ENCODE results near the gene TNIK. TPM values are rescaled to one million over a fixed set of nuclear protein-coding genes. Genes with fewer than 3 reads are reported as not detected.

The TNIK gene
- total and polyA plus RNA-seq, 2 donors = 6.5 to 9.0 TPM

DNA sequence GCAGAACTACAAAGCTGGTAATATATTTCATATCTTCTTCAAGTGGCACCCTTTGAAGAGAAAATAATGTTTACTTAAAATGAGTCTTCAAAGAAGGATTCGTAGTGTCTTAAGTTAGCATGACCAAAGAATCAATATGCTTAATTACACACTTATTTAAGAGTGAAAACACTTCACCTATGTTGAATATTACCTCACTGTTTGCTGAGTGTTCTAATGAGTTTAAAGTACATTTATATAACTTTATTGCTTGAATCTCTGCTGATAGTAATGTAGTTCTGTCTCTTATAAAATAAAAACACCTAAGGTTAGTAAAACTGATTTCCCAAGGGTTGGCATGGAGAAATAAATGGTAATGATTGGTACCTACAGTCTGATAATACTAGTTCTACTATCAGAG is 290.3 kb downstream of the TNIK start:
- Histone ChIP-seq H3K27ac (ENCODE audit: low read depth in 1 of 2, low read length in 1 of 2) (no peak overlapping the region), H3K4me1 (ENCODE audit: control insufficient read depth in 2 of 2, insufficient read depth in 2 of 2, low read length in 2 of 2) (no peaks in the 10 kb centered on the region), H3K27me3 (ENCODE audit: control insufficient read depth in 2 of 2, insufficient read depth in 1 of 2, low read length in 1 of 2) (no peaks in the 10 kb centered on the region), H3K36me3 (ENCODE audit: control insufficient read depth in 2 of 2, insufficient read depth in 2 of 2, low read length in 1 of 2) (no peaks in the 10 kb centered on the region), H3K9me3 (ENCODE audit: control insufficient read depth in 2 of 2, insufficient read depth in 1 of 2, low read length in 1 of 2) (no peaks in the 10 kb centered on the region), H3K4me3 (ENCODE audit: low read length in 2 of 2) (no peak overlapping the region)
- no peak for DNase-seq (ENCODE audit: low read depth in 6 of 9, low spot score in 9 of 9)
- 96% methylated on average over 1 of the region's 1 CpG for WGBS

DNA sequence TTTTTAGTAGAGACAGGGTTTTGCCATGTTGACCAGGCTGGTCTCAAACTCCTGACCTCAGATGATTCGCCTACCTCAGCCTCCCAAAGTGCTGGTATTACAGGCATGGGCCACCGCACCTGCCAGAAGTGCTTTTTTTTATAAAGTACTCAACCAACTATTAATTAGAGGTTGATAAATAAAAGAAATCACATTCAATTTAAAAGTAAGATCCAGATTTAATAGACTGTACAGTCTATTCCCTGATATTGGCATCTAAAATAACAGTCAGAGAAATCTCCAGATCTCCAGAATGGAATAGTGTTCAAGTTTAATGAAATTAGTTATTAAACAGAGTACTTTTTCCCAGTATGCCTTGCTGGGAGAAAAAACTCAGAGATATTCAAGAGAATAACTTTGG is 290.8 kb downstream of the TNIK start:
- DNase-seq (ENCODE audit: low read depth in 6 of 9, low spot score in 9 of 9) = no peak
- Histone ChIP-seq H3K9me3 (ENCODE audit: control insufficient read depth in 2 of 2, insufficient read depth in 1 of 2, low read length in 1 of 2) (no peaks in the 10 kb centered on the region), H3K36me3 (ENCODE audit: control insufficient read depth in 2 of 2, insufficient read depth in 2 of 2, low read length in 1 of 2) (no peaks in the 10 kb centered on the region), H3K4me1 (ENCODE audit: control insufficient read depth in 2 of 2, insufficient read depth in 2 of 2, low read length in 2 of 2) (no peaks in the 10 kb centered on the region), H3K27me3 (ENCODE audit: control insufficient read depth in 2 of 2, insufficient read depth in 1 of 2, low read length in 1 of 2) (no peaks in the 10 kb centered on the region), H3K27ac (ENCODE audit: low read depth in 1 of 2, low read length in 1 of 2) (no peak overlapping the region), H3K4me3 (ENCODE audit: low read length in 2 of 2) (no peak overlapping the region)
- WGBS = 80% methylated on average over 2 of the region's 2 CpGs

- no peak for DNase-seq (ENCODE audit: low read depth in 6 of 9, low spot score in 9 of 9)
- Histone ChIP-seq H3K27me3 (ENCODE audit: control insufficient read depth in 2 of 2, insufficient read depth in 1 of 2, low read length in 1 of 2) (no peaks in the 10 kb centered on the region), H3K4me1 (ENCODE audit: control insufficient read depth in 2 of 2, insufficient read depth in 2 of 2, low read length in 2 of 2) (no peaks in the 10 kb centered on the region), H3K36me3 (ENCODE audit: control insufficient read depth in 2 of 2, insufficient read depth in 2 of 2, low read length in 1 of 2) (no peaks in the 10 kb centered on the region), H3K4me3 (ENCODE audit: low read length in 2 of 2) (no peak overlapping the region), H3K9me3 (ENCODE audit: control insufficient read depth in 2 of 2, insufficient read depth in 1 of 2, low read length in 1 of 2) (no peaks in the 10 kb centered on the region), H3K27ac (ENCODE audit: low read depth in 1 of 2, low read length in 1 of 2) (no peak overlapping the region)
- 94% methylated on average over 4 of the region's 4 CpGs for WGBS
Measured at GRCh38 chr3:171168551-171168950, 291.7 kb downstream of the TNIK start.

- Histone ChIP-seq H3K9me3 (ENCODE audit: control insufficient read depth in 2 of 2, insufficient read depth in 1 of 2, low read length in 1 of 2) (no peaks in the 10 kb centered on the region), H3K4me3 (ENCODE audit: low read length in 2 of 2) (no peak overlapping the region), H3K4me1 (ENCODE audit: control insufficient read depth in 2 of 2, insufficient read depth in 2 of 2, low read length in 2 of 2) (no peaks in the 10 kb centered on the region), H3K27me3 (ENCODE audit: control insufficient read depth in 2 of 2, insufficient read depth in 1 of 2, low read length in 1 of 2) (no peaks in the 10 kb centered on the region), H3K27ac (ENCODE audit: low read depth in 1 of 2, low read length in 1 of 2) (no peak overlapping the region), H3K36me3 (ENCODE audit: control insufficient read depth in 2 of 2, insufficient read depth in 2 of 2, low read length in 1 of 2) (no peaks in the 10 kb centered on the region)
- WGBS = 96% methylated on average over 5 of the region's 5 CpGs
- DNase-seq (ENCODE audit: low read depth in 6 of 9, low spot score in 9 of 9) = no peak
Measured at GRCh38 chr3:171168086-171168485, 292.1 kb downstream of the TNIK start.

DNA sequence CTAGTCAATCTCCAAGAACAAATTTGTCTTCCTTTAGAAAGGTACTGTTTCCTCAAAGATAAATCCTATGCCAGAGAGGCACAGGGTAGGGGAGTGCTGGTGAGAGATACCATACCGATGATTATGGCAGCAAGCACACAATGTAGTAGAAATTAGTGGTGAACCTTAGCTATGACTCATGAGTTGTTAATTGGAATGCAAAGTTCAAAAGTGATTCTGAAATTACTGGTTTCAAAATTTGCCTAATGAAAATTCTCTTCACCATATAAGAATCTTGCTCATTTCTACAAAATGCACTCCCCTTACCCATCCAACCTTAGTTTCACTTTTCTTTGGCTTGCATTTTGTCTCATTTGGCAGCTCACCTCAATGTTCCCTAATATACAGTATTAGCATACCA is 294.2 kb downstream of the TNIK start:
- 97% methylated on average over 1 of the region's 1 CpG for WGBS

GRCh38 chr3:171165499-171165921 is 294.7 kb downstream of the TNIK start:
- no peaks in the 10 kb centered on the region for H3K9me3 ChIP-seq (ENCODE audit: control insufficient read depth in 2 of 2, insufficient read depth in 1 of 2, low read length in 1 of 2)
- H3K27me3 ChIP-seq (ENCODE audit: control insufficient read depth in 2 of 2, insufficient read depth in 1 of 2, low read length in 1 of 2) = no peaks in the 10 kb centered on the region
- 95% methylated on average over 3 of the region's 3 CpGs for WGBS
- H3K36me3 ChIP-seq (ENCODE audit: control insufficient read depth in 2 of 2, insufficient read depth in 2 of 2, low read length in 1 of 2) = no peaks in the 10 kb centered on the region
- no peaks in the 10 kb centered on the region for H3K4me1 ChIP-seq (ENCODE audit: control insufficient read depth in 2 of 2, insufficient read depth in 2 of 2, low read length in 2 of 2)
- no peak for DNase-seq (ENCODE audit: low read depth in 6 of 9, low spot score in 9 of 9)
- H3K27ac ChIP-seq (ENCODE audit: low read depth in 1 of 2, low read length in 1 of 2) = no peak overlapping the region
- H3K4me3 ChIP-seq (ENCODE audit: low read length in 2 of 2) = no peak overlapping the region

More for the DNA sequence above, 294.2 kb downstream of the TNIK start:
- Histone ChIP-seq H3K4me3 (ENCODE audit: low read length in 2 of 2) (no peak overlapping the region), H3K9me3 (ENCODE audit: control insufficient read depth in 2 of 2, insufficient read depth in 1 of 2, low read length in 1 of 2) (no peaks in the 10 kb centered on the region), H3K4me1 (ENCODE audit: control insufficient read depth in 2 of 2, insufficient read depth in 2 of 2, low read length in 2 of 2) (no peaks in the 10 kb centered on the region), H3K27me3 (ENCODE audit: control insufficient read depth in 2 of 2, insufficient read depth in 1 of 2, low read length in 1 of 2) (no peaks in the 10 kb centered on the region), H3K27ac (ENCODE audit: low read depth in 1 of 2, low read length in 1 of 2) (no peak overlapping the region), H3K36me3 (ENCODE audit: control insufficient read depth in 2 of 2, insufficient read depth in 2 of 2, low read length in 1 of 2) (no peaks in the 10 kb centered on the region)
- no peak for DNase-seq (ENCODE audit: low read depth in 6 of 9, low spot score in 9 of 9)

- no peak for DNase-seq (ENCODE audit: low read depth in 6 of 9, low spot score in 9 of 9)
- H3K27ac ChIP-seq (ENCODE audit: low read depth in 1 of 2, low read length in 1 of 2) = no peak overlapping the region
- no peaks in the 10 kb centered on the region for H3K27me3 ChIP-seq (ENCODE audit: control insufficient read depth in 2 of 2, insufficient read depth in 1 of 2, low read length in 1 of 2)
- H3K36me3 ChIP-seq (ENCODE audit: control insufficient read depth in 2 of 2, insufficient read depth in 2 of 2, low read length in 1 of 2) = no peaks in the 10 kb centered on the region
- H3K4me1 ChIP-seq (ENCODE audit: control insufficient read depth in 2 of 2, insufficient read depth in 2 of 2, low read length in 2 of 2) = no peaks in the 10 kb centered on the region
- no peak overlapping the region for H3K4me3 ChIP-seq (ENCODE audit: low read length in 2 of 2)
- H3K9me3 ChIP-seq (ENCODE audit: control insufficient read depth in 2 of 2, insufficient read depth in 1 of 2, low read length in 1 of 2) = no peaks in the 10 kb centered on the region
Measured at GRCh38 chr3:171164067-171164465, 296.1 kb downstream of the TNIK start.

DNA sequence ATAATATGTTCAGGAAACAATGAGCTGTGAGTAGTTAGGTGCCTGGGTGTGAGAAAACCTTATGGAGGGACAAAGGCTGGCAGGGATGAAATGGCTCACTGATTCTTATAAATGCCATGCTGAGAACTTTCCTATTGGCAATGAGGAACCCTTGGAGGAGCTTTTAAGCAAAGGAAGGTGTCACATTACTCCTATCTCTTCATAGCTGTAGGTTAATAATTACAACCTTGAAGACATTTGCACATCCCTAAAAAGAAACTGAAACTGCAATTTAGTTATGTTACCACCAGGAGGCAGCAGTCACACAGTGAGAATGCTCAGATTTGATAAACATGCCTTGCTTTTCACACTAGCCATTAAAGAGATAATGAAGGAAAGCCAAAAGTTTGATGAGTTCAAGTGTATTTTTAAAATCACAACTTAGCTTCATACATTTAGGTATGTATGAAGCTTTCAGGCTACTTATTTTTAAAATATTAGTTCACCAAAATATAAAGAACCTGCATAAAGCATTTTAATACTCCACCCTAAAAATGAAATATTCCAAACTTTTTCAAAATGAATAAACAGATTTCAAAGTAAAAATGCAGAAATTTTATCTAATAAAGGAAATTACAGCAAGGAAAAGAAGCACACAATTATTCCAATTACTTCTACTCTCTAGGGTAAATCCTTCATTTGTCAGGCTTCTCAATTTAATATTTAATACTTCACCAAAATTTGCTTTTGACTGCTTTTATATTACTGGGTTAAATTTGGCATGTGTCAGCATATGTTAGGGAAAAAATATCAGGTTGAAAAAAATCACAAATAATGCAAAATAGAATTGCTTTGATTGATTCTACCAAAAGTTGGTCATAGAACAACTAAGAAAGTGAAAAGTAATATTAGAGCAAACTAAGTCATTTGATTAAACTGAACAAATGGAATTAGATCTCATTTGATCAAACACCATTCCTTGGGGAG is 296.8 kb downstream of the TNIK start:
- H3K4me3 ChIP-seq (ENCODE audit: low read length in 2 of 2) = no peak overlapping the region
- no peaks in the 10 kb centered on the region for H3K9me3 ChIP-seq (ENCODE audit: control insufficient read depth in 2 of 2, insufficient read depth in 1 of 2, low read length in 1 of 2)
- DNase-seq (ENCODE audit: low read depth in 6 of 9, low spot score in 9 of 9) = peak in 3 of 9 donors; percentile 7 to 21 (median 9)
- no peaks in the 10 kb centered on the region for H3K36me3 ChIP-seq (ENCODE audit: control insufficient read depth in 2 of 2, insufficient read depth in 2 of 2, low read length in 1 of 2)
- H3K27ac ChIP-seq (ENCODE audit: low read depth in 1 of 2, low read length in 1 of 2) = no peak overlapping the region
- H3K4me1 ChIP-seq (ENCODE audit: control insufficient read depth in 2 of 2, insufficient read depth in 2 of 2, low read length in 2 of 2) = no peaks in the 10 kb centered on the region
- H3K27me3 ChIP-seq (ENCODE audit: control insufficient read depth in 2 of 2, insufficient read depth in 1 of 2, low read length in 1 of 2) = no peaks in the 10 kb centered on the region

DNA sequence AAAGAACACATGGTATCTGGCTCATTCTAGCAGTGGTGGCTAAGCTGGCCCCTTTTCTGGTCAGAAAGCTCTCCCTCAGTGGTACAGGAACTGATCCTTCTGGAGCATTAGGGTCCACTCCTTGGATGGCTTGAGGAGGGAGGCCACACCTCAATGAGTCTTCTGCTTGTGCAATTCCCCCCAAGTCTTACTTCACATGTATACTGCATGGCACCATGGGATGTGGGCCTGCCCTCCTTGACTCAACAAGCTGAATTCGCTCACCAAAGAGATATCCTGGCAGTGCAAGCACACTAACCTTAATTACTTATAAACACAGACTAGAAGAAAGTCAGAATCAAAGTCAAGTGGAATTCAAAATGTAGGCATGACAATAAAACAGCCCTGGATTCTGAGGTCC is 299.9 kb downstream of the TNIK start:
- H3K9me3 ChIP-seq (ENCODE audit: control insufficient read depth in 2 of 2, insufficient read depth in 1 of 2, low read length in 1 of 2) = no peaks in the 10 kb centered on the region
- H3K4me3 ChIP-seq (ENCODE audit: low read length in 2 of 2) = no peak overlapping the region
- no peaks in the 10 kb centered on the region for H3K36me3 ChIP-seq (ENCODE audit: control insufficient read depth in 2 of 2, insufficient read depth in 2 of 2, low read length in 1 of 2)
- no peak for DNase-seq (ENCODE audit: low read depth in 6 of 9, low spot score in 9 of 9)
- H3K27ac ChIP-seq (ENCODE audit: low read depth in 1 of 2, low read length in 1 of 2) = no peak overlapping the region
- no peaks in the 10 kb centered on the region for H3K27me3 ChIP-seq (ENCODE audit: control insufficient read depth in 2 of 2, insufficient read depth in 1 of 2, low read length in 1 of 2)
- H3K4me1 ChIP-seq (ENCODE audit: control insufficient read depth in 2 of 2, insufficient read depth in 2 of 2, low read length in 2 of 2) = no peaks in the 10 kb centered on the region
- WGBS = 98% methylated on average over 1 of the region's 1 CpG
